Measurements from ENCODE around the gene CTR9.

The CTR9 gene

DNA sequence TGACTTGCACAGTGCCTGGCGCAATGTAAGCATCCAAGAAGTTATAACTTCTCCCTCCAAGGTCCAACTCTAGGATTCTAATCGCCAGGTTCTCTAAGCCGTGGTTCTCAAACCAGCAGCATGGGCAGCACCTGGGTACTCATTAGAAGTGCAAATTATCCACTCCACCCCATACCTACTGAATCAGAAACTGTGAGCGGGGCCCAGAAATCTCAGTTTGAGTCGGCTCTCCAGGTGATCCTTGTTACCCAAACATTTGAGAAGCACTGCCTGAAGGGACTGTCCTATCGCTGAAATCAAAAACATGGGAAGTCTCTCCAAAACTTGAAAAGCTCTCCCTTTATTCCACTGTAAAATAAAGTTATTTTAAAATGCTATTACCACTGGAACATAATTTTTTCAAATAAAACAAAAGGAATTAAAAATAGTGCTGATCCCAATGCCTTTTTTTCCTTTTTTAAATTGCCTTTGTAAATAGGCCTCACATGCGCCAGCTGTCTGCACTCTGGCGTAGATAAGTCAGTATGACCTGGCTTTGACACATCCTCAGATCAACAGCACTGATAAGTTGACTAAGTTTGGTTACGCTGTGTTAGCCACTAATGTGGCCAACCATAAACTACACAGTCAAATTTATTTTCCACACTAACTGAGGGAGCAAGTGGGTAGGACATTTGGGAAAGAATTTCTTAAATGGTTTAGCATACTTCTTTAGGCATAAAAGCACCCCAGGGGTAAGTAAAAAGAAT, 8.4 kb upstream of the CTR9 start:
- DNase-seq (ENCODE audit: low spot score) = no peak

DNA sequence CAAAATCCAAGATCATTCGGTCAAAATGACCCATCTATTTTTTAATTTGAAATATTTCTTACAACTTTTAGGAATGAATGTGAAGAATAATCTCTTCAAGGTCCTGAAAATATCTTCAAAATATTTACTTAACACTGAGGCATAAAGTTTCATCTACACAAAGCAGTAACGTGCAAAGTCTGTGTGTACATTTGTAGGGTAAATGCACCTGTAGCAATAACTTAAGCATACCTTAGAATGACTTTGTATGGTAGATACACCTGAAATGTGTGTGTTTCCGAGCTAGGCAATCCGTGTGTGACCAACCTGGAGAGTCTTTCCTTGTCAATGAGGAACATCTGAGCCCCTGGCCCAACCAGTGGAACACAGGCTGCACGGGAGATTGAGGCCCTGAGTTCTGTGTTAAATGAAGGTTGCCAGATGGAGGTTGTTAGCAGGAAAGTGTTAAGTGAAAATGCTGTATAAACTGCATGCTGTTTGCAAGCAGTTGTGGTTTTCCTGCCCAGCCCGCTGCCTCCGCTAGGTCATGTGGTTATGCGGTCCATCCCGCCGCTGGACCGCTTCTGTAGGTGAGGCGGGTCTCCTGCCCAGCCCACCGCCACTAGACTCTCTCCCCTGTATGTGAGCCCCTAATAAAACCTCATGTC, 7.6 kb upstream of the CTR9 start:
- no peak for DNase-seq (ENCODE audit: low spot score)

DNA sequence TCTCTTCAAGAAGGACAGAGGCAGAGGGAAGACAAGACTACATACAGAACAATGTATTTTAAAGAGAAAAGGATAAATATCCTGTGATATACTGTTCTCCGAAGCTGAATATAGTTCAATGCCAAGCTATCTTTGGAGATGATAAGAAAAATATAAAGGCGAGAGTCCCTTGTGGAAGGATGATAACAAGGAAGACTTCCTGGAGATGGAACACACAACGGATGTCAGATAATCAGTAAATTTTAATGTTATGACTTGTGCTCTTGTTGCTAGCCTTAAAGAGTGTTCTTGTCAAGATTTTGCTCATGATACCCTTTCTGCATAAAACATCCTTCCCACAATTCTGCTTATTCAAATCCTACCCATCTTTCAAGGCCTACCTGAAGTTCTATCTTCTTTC, 6.8 kb upstream of the CTR9 start:
- DNase-seq (ENCODE audit: low spot score) = no peak

DNA sequence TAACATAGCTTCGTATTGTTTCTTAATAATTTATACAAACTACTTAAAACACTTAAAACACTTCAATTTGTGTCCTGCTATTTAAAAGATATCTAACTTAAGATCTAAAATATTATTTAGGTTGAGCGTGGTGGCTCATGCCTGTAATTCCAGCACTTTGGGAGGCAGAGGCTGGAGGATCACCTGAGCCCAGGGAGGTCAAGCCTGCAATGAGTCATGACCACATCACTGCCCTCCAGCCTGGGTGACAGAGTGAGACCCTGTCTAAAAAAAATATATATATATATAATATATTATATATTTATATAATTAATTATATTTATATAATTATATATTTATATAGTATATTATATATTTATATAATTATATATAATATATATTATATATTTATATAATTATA, 4.2 kb upstream of the CTR9 start:
- no peak for DNase-seq (ENCODE audit: low spot score)

DNA sequence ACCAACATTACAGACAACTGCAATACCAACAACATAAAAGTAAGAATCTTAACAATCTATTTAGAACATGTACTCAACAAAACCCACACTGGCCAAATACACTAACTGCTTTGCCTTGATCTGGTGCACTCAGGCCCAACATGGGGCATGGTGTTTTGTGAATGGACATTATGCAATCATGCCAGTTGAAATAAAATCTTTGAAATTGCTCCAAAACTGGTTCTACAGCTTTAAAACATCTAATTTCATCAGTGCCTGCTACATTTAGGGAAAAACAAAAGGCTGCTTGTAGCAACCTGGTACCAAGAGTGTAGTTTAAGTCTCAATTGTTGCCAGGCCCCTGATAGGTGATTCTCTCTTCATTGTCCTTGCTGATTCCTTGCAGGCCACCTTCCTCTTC, 3.3 kb upstream of the CTR9 start:
- no peak for DNase-seq (ENCODE audit: low spot score)

DNA sequence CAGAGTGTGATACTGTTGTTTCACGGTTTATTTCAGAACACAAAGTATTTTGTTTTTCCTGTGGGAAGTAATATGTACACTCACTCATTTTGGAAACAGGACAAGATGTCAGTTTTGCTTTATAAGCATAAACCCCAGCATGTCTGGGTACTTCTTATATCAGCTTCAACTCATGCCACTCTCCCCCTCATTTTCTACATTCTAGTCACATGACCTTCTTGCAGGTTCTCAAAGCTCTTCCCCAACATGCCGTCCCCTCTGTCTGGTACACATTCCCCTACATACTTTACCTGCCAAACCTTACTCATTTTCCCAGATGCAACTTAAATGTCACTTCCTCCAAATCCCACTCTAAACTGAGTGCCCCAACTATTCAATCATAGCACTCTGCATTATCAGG, 1.6 kb upstream of the CTR9 start:
- no peak for DNase-seq (ENCODE audit: low spot score)

DNA sequence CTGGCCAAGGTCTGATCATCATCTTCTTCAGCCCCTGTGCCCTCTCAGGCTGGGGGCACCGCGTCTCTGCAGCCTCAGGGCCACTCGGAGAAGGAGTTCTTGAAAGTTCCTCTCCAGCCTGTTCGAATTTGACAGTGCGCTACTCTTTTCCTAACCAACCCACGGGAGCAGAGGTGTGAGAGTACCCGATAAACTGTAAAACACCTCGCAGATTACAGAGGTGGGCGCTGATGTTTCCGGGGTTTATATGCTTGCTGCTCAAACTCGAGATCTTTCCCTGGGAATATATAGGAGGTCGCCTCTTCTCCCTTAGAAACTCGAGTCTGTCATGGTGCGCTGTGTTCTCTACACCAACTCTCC, 515 bp downstream of the CTR9 start:
- DNase-seq (ENCODE audit: low spot score) = peak; percentile 11

DNA sequence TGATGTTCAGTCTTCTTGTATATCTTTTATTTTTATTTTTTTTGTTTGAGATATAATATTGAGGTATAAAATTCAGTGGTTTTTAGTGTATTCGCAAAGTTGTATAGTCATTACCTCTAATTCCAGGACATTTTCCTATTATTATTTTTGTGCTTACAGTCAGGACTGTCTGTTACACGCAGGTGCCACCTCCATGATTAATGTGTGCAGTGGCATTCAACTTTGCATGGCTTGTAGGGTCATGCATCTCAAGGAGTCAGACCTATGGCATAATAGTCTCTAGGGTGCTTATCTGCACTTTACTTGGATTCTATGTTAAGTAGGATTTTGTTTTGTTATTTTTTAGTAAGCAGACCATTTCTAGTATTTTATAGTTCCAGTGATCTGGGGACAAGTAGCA, 1.0 kb downstream of the CTR9 start:
- no peak for DNase-seq (ENCODE audit: low spot score)

DNA sequence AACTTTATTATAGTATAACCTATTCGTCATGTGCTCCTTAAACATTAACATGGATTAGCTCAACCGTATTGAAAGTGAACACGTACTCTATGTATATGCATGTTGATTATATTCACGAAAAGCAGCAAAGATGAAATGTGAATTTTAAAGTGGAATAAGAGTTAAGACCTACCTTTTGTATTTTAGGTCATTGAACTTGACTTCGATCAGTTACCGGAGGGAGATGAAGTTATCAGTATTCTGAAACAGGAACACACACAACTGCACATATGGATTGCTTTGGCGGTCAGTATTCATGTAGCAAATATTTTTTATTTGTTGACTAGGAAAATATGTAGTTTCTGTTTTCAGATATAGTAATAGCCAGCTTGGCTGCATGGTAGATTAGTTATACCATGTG, 1.4 kb downstream of the CTR9 start:
- no peak for DNase-seq (ENCODE audit: low spot score)

DNA sequence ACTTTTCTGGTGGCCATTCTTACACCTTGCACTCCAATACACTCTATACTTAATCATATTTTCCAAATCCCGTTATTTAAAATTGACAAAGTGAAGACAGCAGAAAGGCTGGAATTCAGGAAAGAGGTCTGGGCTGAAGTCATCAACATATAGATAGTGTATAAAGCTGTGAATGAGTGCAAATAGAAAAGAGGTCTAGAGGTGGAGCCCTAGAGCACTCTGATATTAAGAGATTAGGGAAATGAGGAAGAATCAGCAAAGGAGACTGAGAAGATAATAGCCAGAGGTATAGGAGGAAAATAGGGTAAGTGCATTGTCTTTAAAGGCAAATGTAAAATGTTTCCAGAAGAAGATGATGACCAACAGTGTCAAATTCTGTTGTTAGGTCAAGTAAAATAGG, 7.9 kb downstream of the CTR9 start:
- peak; percentile 14 for DNase-seq (ENCODE audit: low spot score)

DNA sequence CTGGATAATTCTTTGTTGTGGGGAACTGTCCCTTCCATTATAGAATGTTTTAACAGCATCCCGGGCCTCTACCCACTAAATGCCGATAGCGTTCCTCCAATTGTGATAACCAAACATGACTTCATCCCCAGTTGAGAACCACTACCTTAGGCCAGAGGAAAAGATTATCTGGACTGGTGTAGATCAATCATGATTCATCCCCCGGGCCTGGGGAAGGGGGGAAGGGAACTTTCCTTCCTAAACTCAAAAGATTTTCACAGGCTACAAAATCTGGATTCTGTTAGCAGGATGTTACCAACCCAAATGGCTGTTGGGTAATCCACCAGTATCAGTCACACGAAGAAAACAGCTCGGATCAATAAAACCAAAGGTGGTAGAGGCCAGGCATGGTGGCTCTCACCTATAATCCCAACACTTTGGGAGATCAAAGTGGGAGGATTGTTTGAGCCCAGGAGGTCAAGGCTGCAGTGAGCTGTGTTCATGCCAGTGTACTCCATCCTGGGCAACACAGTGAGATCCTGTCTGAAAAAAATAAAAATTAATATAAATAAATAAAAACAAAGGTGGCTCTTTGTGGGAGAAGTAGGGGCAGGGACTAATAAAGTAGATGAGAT, 10.1 kb downstream of the CTR9 start:
- no peak for DNase-seq (ENCODE audit: low spot score)

DNA sequence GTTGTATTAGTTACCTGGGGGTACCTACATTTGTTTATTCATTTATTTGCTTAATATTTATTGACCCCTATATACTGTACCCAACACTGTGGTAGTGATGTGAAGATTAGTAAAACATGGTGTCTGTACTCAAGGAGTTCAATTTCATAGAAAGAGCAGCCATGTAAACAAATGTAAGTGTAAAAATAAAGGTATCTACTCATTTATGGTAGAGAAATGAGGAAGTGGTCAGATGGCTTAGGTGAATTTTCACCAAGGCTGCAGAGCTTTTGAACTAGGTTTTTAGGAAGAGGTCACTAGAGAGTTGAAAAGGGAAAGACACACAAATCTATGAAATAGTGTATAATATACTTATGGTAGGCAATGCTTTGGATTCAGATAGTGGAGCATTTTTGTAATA, 11.1 kb downstream of the CTR9 start:
- peak; percentile 21 for DNase-seq (ENCODE audit: low spot score)

DNA sequence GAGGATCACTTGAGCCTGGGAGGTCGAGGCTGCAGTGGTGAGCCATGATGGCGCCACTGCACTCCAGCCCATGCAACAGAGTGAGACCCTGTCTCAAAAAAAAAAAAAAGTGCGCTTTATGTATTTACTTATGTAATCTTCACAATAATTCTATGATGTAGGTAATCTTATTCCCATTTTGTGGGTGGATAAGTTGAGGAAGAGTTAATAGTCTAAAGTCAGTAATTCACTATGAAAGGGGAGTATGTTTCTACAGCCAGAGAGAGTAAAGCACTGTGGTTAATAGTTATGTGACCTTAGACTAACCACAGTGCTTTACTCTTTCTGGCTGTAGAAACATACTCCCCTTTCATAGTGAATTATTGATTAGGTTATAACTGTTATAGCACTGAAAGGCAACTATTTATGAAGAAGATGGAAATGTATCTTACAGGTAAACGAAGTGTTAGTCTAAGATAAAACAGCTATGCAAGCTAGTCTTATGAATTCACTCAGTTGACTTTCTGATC, 11.9 kb downstream of the CTR9 start:
- no peak for DNase-seq (ENCODE audit: low spot score)

DNA sequence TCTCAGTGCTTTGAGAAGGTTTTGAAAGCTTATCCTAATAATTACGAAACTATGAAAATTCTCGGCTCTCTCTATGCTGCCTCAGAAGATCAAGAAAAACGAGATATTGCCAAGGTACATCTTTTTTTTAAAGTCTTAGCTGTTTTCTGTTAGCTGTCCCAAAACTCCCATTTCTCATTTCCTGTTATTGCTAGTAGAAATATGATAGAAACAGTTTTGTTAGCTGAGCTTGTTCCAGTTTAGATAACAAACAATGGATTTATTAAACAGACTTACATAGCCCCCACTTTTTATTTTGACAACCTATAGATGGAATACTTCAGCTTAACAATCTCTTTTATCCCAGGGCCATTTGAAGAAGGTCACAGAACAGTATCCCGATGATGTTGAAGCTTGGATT, 12.7 kb downstream of the CTR9 start:
- no peak for DNase-seq (ENCODE audit: low spot score)

DNA sequence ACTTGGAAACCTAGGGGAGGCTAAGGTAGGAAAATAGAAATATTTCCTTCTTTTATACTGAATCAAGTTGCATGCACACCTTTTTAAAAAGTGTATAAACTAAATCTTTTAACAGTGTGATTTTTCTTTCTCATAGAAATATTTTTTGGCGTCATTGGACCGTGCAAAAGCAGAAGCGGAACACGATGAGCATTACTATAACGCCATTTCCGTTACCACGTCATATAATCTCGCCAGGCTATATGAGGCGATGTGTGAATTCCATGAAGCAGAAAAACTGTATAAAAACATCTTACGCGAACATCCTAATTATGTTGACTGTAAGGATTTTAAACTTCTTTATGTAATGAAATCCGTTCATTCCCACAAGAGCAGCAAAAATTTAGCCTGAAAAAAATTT, 13.4 kb downstream of the CTR9 start:
- no peak for DNase-seq (ENCODE audit: low spot score)

DNA sequence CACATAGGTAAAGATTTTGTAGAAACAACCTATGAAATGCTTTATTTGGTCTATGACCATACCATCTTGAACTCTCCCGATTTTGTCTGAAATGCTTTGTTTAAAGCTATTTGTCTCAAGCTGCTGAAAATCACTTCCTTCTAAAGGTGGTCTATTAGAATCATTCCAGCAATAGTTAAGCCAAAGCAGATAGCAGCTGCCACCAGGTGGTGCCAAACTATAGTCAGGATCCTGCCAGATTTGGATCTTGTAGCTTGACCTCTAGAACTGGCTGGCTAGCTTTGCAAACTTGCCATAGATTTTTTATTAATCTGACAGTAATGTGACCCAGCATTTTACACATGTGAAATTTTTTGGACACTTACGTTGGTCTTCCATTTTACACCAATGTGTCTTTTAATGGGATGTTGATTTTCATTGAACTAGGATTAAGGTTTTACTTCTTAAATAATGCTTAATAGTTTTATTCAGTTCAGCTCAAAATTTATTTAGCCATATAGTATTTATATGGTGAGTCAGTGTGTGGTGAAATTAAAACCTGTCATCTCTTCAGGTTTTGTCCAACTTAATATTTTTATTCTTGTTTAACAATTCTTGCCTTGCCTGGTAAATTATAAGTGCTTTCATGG, 19.7 kb downstream of the CTR9 start:
- peak; percentile 43 for DNase-seq (ENCODE audit: low spot score)

DNA sequence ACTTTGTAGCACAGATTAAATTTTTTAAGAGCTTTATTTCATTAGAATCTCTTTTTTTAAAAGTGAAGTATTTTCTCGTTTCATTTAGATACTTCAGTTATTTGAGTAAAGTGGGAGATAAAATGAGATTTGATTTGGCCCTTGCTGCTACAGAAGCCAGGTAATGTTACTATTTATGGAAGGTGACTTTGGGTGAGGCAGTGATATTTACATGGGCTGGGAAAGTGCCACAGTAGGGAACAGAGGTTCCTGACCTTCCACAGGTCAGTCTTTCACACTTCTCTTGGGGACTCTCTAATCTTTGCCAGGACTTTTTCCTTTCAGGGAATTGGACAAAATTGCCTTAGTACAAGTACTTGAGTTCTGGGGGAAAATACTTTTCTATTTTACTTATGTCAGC, 20.4 kb downstream of the CTR9 start:
- no peak for DNase-seq (ENCODE audit: low spot score)

DNA sequence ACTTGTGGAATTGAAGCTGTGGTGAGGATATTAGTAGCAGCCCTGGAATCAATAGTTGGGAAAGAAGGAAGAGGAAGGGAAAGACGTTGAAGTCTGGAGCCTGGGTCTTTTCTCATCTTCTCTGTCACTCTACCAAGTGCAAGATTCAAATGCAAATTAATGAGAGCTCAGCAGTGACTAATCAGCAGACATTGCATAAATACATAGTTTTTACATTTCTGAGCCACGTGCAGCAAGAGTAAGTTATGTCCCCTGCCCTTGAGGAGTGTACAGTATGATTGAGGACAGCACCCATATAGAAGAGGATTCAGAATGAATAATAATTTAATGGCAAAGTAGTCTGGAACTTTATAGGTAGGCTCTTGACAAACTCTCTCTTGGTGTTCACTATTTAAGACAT, 23.8 kb downstream of the CTR9 start:
- no peak for DNase-seq (ENCODE audit: low spot score)

DNA sequence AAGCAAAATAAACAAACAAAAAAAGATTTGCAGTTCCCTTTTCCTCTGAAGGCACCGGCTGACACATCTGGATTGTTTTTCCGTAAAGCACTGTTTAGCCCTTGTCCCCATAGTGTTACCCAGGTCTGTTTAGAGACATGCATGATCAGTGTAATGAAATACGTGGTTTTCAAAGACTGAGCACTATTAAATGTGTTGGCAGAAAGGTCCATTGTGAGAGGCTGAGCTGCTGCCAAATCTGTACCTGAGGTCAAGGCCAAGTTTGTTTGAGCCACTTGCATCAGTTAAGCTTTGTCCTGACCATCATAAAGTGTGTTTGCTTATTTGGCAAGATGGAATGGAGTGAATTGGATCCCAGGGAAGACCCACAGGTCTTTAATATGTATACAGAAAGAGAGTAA, 26.3 kb downstream of the CTR9 start:
- no peak for DNase-seq (ENCODE audit: low spot score)

DNA sequence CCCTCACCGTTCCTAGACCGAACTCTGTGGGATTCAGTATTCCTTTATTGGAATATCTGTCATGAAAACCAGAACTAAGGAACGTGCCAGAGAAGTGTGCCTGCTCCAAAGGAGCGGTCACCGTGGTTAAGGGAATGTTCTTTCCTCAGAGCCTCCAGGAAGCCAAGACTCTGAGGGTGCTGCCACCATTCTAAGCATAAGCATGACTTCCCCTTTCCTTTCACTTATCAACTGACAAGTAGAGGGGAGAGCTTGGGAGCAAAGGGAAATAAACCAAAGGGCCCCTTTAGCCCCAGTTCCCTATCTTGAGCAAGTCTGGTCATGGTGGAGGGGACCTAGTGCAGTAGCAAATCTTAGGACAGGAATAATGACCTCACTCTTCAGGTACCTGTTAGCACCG, 26.8 kb downstream of the CTR9 start:
- DNase-seq (ENCODE audit: low spot score) = no peak

DNA sequence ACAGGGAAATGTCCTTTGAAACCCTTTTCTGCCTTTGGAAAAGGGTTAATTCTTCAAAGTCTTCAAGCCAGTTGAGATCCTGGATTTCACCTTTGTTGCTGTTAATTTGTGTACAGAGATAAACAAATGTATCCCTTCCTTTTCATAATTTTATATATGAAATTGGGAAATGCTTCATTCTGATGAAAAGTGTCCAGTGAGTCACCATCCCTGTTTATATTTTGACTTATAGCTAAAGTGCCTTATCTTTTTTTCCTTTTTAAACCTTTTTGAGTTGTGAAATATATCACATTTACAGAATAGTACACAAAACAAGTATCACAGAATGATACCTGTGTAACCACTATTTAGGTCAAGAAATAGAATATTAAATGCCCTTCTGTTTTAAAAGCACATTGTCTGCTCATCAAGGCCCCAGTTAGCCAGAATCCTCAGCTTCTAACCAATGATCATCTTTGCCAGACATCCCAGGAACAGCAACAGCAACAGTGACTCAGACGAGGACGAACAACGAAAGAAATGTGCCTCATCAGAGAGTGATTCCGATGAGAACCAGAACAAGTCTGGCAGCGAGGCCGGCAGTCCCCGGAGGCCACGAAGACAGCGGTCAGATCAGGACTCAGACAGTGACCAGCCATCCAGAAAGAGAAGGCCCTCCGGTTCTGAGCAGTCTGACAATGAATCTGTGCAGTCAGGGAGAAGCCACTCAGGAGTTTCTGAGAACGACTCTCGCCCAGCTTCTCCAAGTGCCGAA, 27.3 kb downstream of the CTR9 start:
- DNase-seq (ENCODE audit: low spot score) = no peak

DNA sequence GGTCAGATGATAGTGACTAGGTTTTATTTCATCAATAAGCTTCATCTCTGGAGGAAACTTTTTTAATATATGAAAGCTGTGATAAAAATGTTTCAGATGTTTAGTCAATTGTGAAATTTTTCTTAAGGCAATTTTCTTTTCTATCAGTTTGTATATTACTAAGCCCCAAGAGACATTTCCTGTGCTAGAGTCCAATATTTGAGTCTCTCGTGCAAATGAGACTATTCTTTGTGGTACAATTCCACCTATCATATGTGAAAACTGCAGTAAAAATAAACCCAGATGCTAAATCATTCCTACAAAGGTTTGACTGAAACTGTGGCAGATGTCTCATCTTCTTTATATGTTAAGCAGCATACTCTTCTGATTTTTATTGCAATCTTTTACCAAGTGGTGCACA, 28.0 kb downstream of the CTR9 start:
- DNase-seq (ENCODE audit: low spot score) = no peak

Measured in germinal center (tissue), 1 donor.